Breast epithelium (tissue), 4 donors: ENCODE results near the gene TBC1D32. TPM values are rescaled to one million over a fixed set of nuclear protein-coding genes. Genes with fewer than 3 reads are reported as not detected.

Experiments
- DNase-seq, 2 donors: peaks; one replicate each; pipeline ENCODE4 v3.0.0-alpha.2; 2019; ENCODE audit warnings: low spot score in 2 of 2
- H3K27ac ChIP-seq, 2 donors: fragments of 200-600 bp; sonication (generic) in 1 of 2; one replicate each; pipeline ENCODE4 v1.5.1; 2016 to 2019; ENCODE audit warnings: mild to moderate bottlenecking in 1 of 2
- H3K27me3 ChIP-seq, 2 donors: fragments of 200-600 bp; sonication (generic) in 1 of 2; one replicate each; pipeline versions ENCODE4 v1.5.1 to v1.6.0; 2017 to 2019; ENCODE audit warnings: control low read depth in 1 of 2, mild to moderate bottlenecking in 1 of 2
- H3K36me3 ChIP-seq: fragments of 200-600 bp; one replicate; pipeline ENCODE4 v1.5.1; 2019
- H3K4me1 ChIP-seq, 2 donors: fragments of 200-600 bp; sonication (generic); one replicate each; pipeline ENCODE4 v1.5.1; 2016 to 2019; ENCODE audit warnings: control low read depth in 1 of 2
- H3K4me3 ChIP-seq, 3 donors: fragments of 200-600 bp; sonication (generic); 1 replicate in 2 of 3; 2 replicates in 1 of 3; pipeline ENCODE4 v1.5.1; 2016 to 2019; ENCODE audit warnings: mild to moderate bottlenecking in 3 of 3, moderate library complexity in 2 of 3
- H3K9me3 ChIP-seq, 2 donors: fragments of 200-600 bp; sonication (generic) in 1 of 2; one replicate each; pipeline ENCODE4 v1.5.1; 2016 to 2019; ENCODE audit warnings: control low read depth in 1 of 2
- POLR2A ChIP-seq: fragments of 450-650 bp; IDR thresholded peaks from one replicate; pipeline ENCODE4 v1.6.1; 2016; ENCODE audit warnings: antibody characterized with exemption, mild to moderate bottlenecking, moderate library complexity
- POLR2AphosphoS5 ChIP-seq, 3 donors: sonication (generic); formaldehyde crosslinking; IDR thresholded peaks; one replicate each; pipeline ENCODE4 v1.6.1; 2017; ENCODE audit warnings: antibody characterized with exemption in 3 of 3
- intact Hi-C: fragments of 100-400 bp; cut with DNase I; formaldehyde crosslinking; loops from one replicate; pipeline ENCODE4 v1.15.1; 2023; ENCODE audit warnings: low total_unique reads
- total RNA-seq, 3 donors: library from RNA; depleted of rRNA; stranded (reverse); fragments of >200 nt; gene quantifications; one replicate each; pipeline ENCODE4 v1.1.0, GENCODE V29; 2016
- TF ChIP-seq, protein P1 (sequence below), 3 donors: fragments of 450-650 bp; IDR thresholded peaks; one replicate each; pipeline ENCODE4 v1.5.1; 2016 to 2017; ENCODE audit warnings: antibody characterized with exemption in 3 of 3, mild to moderate bottlenecking in 3 of 3, moderate library complexity in 3 of 3

Gene TBC1D32
- total RNA-seq, 3 donors from 2014 or later: 5.8 to 26.3 (median 18.7) TPM

DNA sequence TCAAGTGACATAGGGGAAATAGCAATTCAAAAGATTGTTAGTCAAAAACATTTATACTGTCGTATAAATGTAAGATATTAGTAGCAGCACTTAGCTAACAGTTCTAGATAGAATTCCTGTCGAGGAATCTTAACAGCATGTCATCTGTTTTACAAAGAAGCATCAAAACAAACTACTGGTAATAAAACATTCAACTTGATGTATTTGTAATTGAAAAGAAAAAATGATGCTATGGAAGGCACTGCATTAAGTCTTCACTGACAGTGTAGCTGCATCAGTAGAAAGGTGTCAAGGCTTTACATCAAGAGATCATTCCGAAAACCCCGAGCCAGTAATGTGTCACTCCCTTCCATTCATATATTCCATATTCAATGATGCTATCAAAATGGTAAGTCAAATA lies 223.5 kb downstream of the TBC1D32 start:
- no peaks in the 10 kb centered on the region for H3K36me3 ChIP-seq
- no peaks in the 10 kb centered on the region for H3K9me3 ChIP-seq
- H3K27ac ChIP-seq: no peak overlapping the region
- no peak overlapping the region for H3K4me3 ChIP-seq
- no peak for DNase-seq
- H3K27me3 ChIP-seq: no peaks in the 10 kb centered on the region
- intact Hi-C loops: no loop called here
- TF ChIP-seq POLR2AphosphoS5 (IDR thresholded peaks at IDR 0.05): no peak
- TF ChIP-seq, protein P1, sequence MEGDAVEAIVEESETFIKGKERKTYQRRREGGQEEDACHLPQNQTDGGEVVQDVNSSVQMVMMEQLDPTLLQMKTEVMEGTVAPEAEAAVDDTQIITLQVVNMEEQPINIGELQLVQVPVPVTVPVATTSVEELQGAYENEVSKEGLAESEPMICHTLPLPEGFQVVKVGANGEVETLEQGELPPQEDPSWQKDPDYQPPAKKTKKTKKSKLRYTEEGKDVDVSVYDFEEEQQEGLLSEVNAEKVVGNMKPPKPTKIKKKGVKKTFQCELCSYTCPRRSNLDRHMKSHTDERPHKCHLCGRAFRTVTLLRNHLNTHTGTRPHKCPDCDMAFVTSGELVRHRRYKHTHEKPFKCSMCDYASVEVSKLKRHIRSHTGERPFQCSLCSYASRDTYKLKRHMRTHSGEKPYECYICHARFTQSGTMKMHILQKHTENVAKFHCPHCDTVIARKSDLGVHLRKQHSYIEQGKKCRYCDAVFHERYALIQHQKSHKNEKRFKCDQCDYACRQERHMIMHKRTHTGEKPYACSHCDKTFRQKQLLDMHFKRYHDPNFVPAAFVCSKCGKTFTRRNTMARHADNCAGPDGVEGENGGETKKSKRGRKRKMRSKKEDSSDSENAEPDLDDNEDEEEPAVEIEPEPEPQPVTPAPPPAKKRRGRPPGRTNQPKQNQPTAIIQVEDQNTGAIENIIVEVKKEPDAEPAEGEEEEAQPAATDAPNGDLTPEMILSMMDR (IDR thresholded peaks at IDR 0.05): no peak
- TF ChIP-seq POLR2A: no peak
- no peaks in the 10 kb centered on the region for H3K4me1 ChIP-seq

DNA sequence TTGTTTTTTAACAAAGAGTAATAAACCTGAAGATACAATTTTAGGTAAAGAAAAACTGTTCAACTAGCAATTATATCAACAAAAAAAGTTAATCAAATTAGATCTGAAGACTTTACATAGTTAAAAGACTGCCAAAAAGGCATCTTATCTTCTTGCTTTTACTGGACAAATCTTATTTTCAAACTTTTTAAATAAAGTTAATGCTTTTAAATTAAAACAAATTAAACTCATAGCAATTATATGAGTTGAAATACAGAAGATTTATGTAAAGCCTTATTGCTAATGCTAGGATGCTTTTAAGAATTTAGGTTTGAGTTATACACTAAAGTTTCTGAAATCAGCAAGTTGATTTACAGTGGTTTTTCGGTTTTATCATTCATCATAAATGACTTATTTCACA lies 227.3 kb downstream of the TBC1D32 start:
- Histone ChIP-seq H3K9me3 (no peaks in the 10 kb centered on the region), H3K27me3 (no peaks in the 10 kb centered on the region), H3K4me3 (no peak overlapping the region), H3K4me1 (no peaks in the 10 kb centered on the region), H3K36me3 (no peaks in the 10 kb centered on the region), H3K27ac (no peak overlapping the region)
- no peak for TF ChIP-seq POLR2AphosphoS5 (IDR thresholded peaks at IDR 0.05)
- TF ChIP-seq, protein P1 (IDR thresholded peaks at IDR 0.05): no peak
- no peak for TF ChIP-seq POLR2A
- no peak for DNase-seq
- intact Hi-C loops: no loop called here

DNA sequence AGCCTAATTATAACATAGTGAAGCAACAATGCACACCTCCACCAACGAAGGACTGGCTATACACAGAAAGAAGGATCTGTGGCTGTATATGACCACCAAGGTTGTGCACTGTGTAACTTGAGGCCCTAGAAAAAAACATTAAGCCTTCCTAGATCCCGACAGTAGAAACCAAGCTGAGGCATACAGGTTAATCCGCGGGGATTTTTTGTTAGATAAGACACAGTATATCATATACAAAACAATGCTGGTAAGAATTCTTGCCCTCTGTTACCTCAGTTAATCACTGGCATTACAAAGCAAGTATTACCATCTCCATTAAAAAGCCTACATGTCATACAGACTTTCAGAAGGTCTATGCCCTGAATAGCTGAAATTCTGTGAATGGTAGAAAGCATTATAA lies 228.8 kb downstream of the TBC1D32 start:
- no peak for TF ChIP-seq POLR2A
- TF ChIP-seq, protein P1 (IDR thresholded peaks at IDR 0.05): no peak
- no peak for TF ChIP-seq POLR2AphosphoS5 (IDR thresholded peaks at IDR 0.05)
- Histone ChIP-seq H3K9me3 (no peaks in the 10 kb centered on the region), H3K4me3 (no peak overlapping the region), H3K36me3 (no peaks in the 10 kb centered on the region), H3K27ac (no peak overlapping the region), H3K27me3 (no peaks in the 10 kb centered on the region), H3K4me1 (no peaks in the 10 kb centered on the region)
- intact Hi-C loops: no loop called here
- no peak for DNase-seq

DNA sequence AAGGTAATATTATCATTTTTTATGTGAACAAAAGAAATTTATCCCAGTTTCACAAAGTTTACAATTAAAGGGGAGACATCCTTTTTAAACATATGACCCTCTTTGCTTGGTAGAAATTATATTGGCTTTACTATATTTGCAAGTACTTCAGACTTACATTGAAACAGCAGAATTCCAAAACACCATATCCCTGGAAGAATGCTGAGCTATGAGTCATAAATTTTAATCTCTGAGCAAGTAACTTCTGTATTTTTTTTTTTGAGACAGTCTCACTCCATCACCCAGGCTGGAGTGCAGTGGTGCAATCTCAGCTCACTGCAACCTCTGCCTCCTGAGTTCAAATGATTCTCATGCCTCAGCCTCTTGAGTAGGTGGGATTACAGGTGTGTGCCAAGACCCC lies 240.4 kb downstream of the TBC1D32 start:
- DNase-seq: no peak
- H3K4me3 ChIP-seq: no peak overlapping the region
- intact Hi-C loops: no loop called here
- no peak overlapping the region for H3K27ac ChIP-seq
- H3K4me1 ChIP-seq: no peaks in the 10 kb centered on the region
- no peaks in the 10 kb centered on the region for H3K9me3 ChIP-seq
- no peaks in the 10 kb centered on the region for H3K36me3 ChIP-seq
- no peaks in the 10 kb centered on the region for H3K27me3 ChIP-seq
- TF ChIP-seq, protein P1 (IDR thresholded peaks at IDR 0.05): no peak
- TF ChIP-seq POLR2A (no peak), POLR2AphosphoS5 (IDR thresholded peaks at IDR 0.05) (no peak)

DNA sequence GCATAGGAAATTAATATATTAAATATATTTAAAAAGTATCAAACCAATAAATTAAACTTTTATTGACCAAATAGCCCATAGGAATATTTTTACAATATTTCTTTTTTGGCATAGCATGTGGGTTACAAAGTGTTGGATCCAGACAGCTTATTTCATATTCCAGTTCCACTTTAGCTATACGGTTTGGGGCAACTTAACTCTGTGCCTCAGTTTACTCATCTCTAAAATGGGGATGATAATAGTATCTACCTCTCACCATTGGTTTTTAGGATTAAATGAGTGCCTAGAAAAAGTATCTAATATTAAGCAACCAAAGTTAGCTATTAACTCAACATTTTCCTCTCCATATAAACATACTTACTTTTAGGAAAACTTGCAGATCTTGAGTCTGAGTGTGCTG lies 243.8 kb downstream of the TBC1D32 start:
- H3K36me3 ChIP-seq: no peaks in the 10 kb centered on the region
- intact Hi-C loops: no loop called here
- H3K4me1 ChIP-seq: no peaks in the 10 kb centered on the region
- no peak overlapping the region for H3K4me3 ChIP-seq
- no peak for DNase-seq
- no peaks in the 10 kb centered on the region for H3K27me3 ChIP-seq
- no peak overlapping the region for H3K27ac ChIP-seq
- TF ChIP-seq, protein P1 (IDR thresholded peaks at IDR 0.05): no peak
- TF ChIP-seq POLR2AphosphoS5 (IDR thresholded peaks at IDR 0.05): no peak
- no peak for TF ChIP-seq POLR2A
- no peaks in the 10 kb centered on the region for H3K9me3 ChIP-seq
